Suprapubic skin (tissue), 4 donors: ENCODE measurements around the gene IFITM1. TPM values are rescaled to one million over a fixed set of nuclear protein-coding genes. Genes with fewer than 3 reads are reported as not detected.

ENCODE experiments used
- DNase-seq, 2 donors: peaks; one replicate each; pipeline ENCODE4 v3.0.0-alpha.2; 2019; ENCODE audit warnings: low spot score in 2 of 2
- H3K27ac ChIP-seq: fragments of 200-600 bp; sonication (generic); one replicate; pipeline ENCODE4 v1.5.1; 2019
- H3K27me3 ChIP-seq: fragments of 200-600 bp; sonication (generic); one replicate; pipeline ENCODE4 v1.5.1; 2019
- H3K36me3 ChIP-seq: fragments of 200-600 bp; sonication (generic); one replicate; pipeline ENCODE4 v1.5.1; 2019
- H3K4me1 ChIP-seq: fragments of 200-600 bp; sonication (generic); one replicate; pipeline ENCODE4 v1.5.1; 2019
- H3K4me3 ChIP-seq: fragments of 200-600 bp; sonication (generic); one replicate; pipeline ENCODE4 v1.5.1; 2019; ENCODE audit warnings: mild to moderate bottlenecking
- H3K9me3 ChIP-seq: fragments of 200-600 bp; sonication (generic); one replicate; pipeline ENCODE4 v1.5.1; 2019
- EP300 ChIP-seq: sonication (generic); formaldehyde crosslinking; IDR thresholded peaks from one replicate; pipeline ENCODE4 v1.6.1; 2017; ENCODE audit warnings: antibody characterized with exemption
- POLR2A ChIP-seq, 2 donors: fragments of 450-650 bp; IDR thresholded peaks; one replicate each; pipeline ENCODE4 v1.6.1; 2017; ENCODE audit warnings: antibody characterized with exemption in 2 of 2, mild to moderate bottlenecking in 2 of 2, moderate library complexity in 2 of 2
- POLR2AphosphoS5 ChIP-seq, 3 donors: sonication (generic); formaldehyde crosslinking; IDR thresholded peaks; one replicate each; pipeline ENCODE4 v1.6.1; 2017; ENCODE audit warnings: antibody characterized with exemption in 3 of 3
- WGBS: methylation state at CpG from one replicate; pipeline ENCODE4 v1.1.5; 2018; 5-methylcytosine and 5-hydroxymethylcytosine counted together
- total RNA-seq, 4 donors: library from RNA; depleted of rRNA; stranded (reverse); fragments of >200 nt; gene quantifications; one replicate each; pipeline ENCODE4 v1.1.0, GENCODE V29; 2016
- TF ChIP-seq, protein P1 (sequence below), 2 donors: fragments of 200-600 bp in 1 of 2; fragments of 450-650 bp in 1 of 2; sonication (generic) in 1 of 2; IDR thresholded peaks; one replicate each; pipeline ENCODE4 v1.5.1; 2016 to 2019; ENCODE audit warnings: antibody characterized with exemption in 2 of 2, mild to moderate bottlenecking in 1 of 2, moderate library complexity in 1 of 2

Gene IFITM1
- total RNA-seq, 4 donors from 2014 or later: 50.7 to 128 (median 67.6) TPM

DNA sequence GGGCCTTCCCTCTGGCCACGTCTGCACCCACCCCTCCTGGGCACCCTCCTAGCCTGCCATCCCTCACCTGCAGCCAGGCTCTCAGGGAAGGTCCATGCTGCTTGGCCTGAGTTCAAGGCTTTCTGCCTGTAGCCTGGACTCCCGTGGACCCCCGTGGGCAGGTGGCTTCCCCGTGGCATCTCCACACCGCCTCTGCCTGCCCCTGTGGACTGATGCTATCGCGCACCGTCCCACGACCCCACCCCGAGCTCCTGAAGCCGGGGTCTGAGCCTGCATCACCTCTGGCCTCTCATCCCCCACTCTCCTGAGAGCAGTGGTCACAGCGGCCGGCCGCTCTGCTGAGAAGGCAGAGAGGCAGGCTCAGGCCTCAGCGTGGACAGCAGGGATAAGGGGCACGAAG lies 19.1 kb upstream of the IFITM1 start:
- Histone ChIP-seq H3K27me3 (peaks cover 13% of the 10 kb centered on the region), H3K36me3 (peaks cover 7% of the 10 kb centered on the region), H3K27ac (no peak overlapping the region), H3K9me3 (no peaks in the 10 kb centered on the region), H3K4me1 (peaks cover 14% of the 10 kb centered on the region), H3K4me3 (no peak overlapping the region)
- 89% methylated on average over 12 of the region's 16 CpGs for WGBS
- TF ChIP-seq EP300: no peak
- TF ChIP-seq, protein P1, sequence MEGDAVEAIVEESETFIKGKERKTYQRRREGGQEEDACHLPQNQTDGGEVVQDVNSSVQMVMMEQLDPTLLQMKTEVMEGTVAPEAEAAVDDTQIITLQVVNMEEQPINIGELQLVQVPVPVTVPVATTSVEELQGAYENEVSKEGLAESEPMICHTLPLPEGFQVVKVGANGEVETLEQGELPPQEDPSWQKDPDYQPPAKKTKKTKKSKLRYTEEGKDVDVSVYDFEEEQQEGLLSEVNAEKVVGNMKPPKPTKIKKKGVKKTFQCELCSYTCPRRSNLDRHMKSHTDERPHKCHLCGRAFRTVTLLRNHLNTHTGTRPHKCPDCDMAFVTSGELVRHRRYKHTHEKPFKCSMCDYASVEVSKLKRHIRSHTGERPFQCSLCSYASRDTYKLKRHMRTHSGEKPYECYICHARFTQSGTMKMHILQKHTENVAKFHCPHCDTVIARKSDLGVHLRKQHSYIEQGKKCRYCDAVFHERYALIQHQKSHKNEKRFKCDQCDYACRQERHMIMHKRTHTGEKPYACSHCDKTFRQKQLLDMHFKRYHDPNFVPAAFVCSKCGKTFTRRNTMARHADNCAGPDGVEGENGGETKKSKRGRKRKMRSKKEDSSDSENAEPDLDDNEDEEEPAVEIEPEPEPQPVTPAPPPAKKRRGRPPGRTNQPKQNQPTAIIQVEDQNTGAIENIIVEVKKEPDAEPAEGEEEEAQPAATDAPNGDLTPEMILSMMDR (IDR thresholded peaks at IDR 0.05): no peak
- TF ChIP-seq POLR2AphosphoS5 (IDR thresholded peaks at IDR 0.05): no peak
- no peak for TF ChIP-seq POLR2A (IDR thresholded peaks at IDR 0.05)
- peak in 1 of 2 donors; percentile 59 for DNase-seq

DNA sequence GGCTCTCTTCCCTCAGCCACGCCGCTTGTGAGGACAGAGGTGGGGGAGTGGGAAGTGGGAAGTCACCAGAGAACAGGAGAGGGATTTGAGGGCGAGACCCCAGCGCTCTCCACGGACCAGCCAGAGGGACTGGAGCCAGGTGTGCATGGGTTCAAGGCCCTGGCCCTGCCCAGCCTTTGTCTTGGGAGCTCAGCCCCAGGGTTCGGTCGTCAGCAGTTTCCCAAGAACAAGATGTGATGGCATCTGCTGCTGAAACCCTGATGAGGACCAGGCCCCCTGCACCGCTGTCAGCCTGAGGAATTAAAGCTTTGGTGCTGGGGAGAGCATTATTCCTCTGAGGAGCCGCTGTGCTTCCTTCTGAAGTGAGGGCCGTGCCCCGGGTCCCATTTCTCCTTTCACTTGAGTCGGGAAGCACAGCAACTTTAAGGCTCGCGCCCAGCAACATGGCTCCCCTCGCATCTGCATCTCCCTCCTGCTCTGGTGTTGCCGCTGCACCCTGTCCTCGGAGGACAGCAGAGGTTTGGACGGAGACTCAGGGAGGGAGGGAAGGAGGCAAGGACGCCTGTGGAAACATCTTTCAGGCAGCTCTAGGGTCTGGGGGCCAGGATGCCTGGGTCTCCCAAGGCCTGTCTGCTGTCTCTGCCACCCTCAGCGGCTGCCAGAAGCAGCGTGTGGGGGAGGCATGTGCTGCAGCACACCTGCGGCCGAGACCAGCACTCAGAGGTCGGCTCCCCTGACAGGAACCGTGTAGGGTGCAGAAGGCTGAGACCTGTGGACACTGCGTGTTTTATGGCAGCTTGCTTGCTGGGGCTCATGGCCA lies 18.3 kb upstream of the IFITM1 start:
- peak in 1 of 2 donors; percentile 53 for DNase-seq
- Histone ChIP-seq H3K4me3 (no peak overlapping the region), H3K27ac (no peak overlapping the region), H3K9me3 (no peaks in the 10 kb centered on the region), H3K27me3 (peaks cover 17% of the 10 kb centered on the region), H3K36me3 (peaks cover 7% of the 10 kb centered on the region), H3K4me1 (peaks cover 13% of the 10 kb centered on the region)
- WGBS: 85% methylated on average over 21 of the region's 26 CpGs
- TF ChIP-seq POLR2A (IDR thresholded peaks at IDR 0.05) (no peak), EP300 (no peak), POLR2AphosphoS5 (IDR thresholded peaks at IDR 0.05) (no peak)
- TF ChIP-seq, protein P1 (IDR thresholded peaks at IDR 0.05): no peak

GRCh38 chr11:296171-297050 lies 17.4 kb upstream of the IFITM1 start:
- Histone ChIP-seq H3K4me1 (peaks cover 13% of the 10 kb centered on the region), H3K9me3 (no peaks in the 10 kb centered on the region), H3K36me3 (peaks cover 7% of the 10 kb centered on the region), H3K27ac (no peak overlapping the region), H3K4me3 (no peak overlapping the region), H3K27me3 (peaks cover 17% of the 10 kb centered on the region)
- no peak for TF ChIP-seq EP300
- no peak for TF ChIP-seq POLR2AphosphoS5 (IDR thresholded peaks at IDR 0.05)
- no peak for TF ChIP-seq POLR2A (IDR thresholded peaks at IDR 0.05)
- TF ChIP-seq, protein P1 (IDR thresholded peaks at IDR 0.05): no peak
- WGBS: 86% methylated on average over 5 of the region's 35 CpGs
- DNase-seq: peak in 1 of 2 donors; percentile 67

DNA sequence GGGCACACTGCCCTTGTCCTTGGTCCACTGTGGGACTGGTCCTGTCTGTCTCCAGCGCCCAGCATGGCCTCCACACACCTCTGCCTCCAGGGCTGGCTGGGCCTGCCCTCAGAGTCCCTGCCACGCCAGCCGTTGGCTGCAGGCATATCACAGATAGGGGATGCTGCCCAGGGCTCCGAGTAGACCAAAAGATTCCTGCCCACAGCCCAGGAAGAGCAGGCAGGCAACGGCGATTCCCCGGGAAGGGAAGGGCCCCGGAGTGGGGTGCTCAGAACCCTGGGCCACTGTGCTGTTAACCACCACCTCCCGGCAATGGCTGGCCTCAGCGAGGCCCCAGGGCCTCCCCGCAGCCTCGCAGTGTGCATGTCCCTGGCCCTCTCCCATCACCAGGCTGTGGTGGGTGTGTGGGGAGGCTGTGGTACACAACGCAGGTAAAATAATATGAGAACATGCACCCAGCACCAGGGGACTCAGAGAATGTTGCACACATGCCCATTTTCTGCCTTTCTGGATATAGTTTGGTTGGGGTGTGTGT lies 16.7 kb upstream of the IFITM1 start:
- no peak for DNase-seq
- no peak overlapping the region for H3K4me3 ChIP-seq
- peaks cover 13% of the 10 kb centered on the region for H3K4me1 ChIP-seq
- 40% methylated on average over 9 of the region's 13 CpGs for WGBS
- H3K9me3 ChIP-seq: no peaks in the 10 kb centered on the region
- TF ChIP-seq EP300: no peak
- TF ChIP-seq, protein P1 (IDR thresholded peaks at IDR 0.05): no peak
- peaks cover 17% of the 10 kb centered on the region for H3K27me3 ChIP-seq
- no peak overlapping the region for H3K27ac ChIP-seq
- peaks cover 7% of the 10 kb centered on the region for H3K36me3 ChIP-seq
